ENCODE data around the gene NPY.
"Not testable (repeated sequence)": the region's sequence is repeated elsewhere in the genome, so short reads cannot be mapped to it uniquely, and the experiment has no call there.

The NPY gene

GRCh38 chr7:24283897-24284698 lies at the start of gene NPY:
Gene NPY, plus strand, starts transcription at chr7:24284190. Its CDS starts 1,051 bp downstream, at chr7:24285241.
- H3K4me3 Mint-ChIP-seq = peak within 1 kb of the TSS; percentile 83
- no peaks in the 10 kb centered on the region for H3K9me3 Mint-ChIP-seq (ENCODE audit: low read depth)
- H3K27ac Mint-ChIP-seq = no peak within 1 kb of the TSS
- peaks cover 29% of the 10 kb centered on the region for H3K27me3 Mint-ChIP-seq
- peaks cover 16% of the 10 kb centered on the region for H3K4me1 Mint-ChIP-seq (ENCODE audit: low read depth)
- no peaks in the 10 kb centered on the region for H3K36me3 Mint-ChIP-seq

- Mint-ChIP-seq H3K27me3 (peaks cover 14% of the 10 kb centered on the region), H3K4me3 (no peak overlapping the region), H3K9me3 (ENCODE audit: low read depth) (no peaks in the 10 kb centered on the region), H3K36me3 (no peaks in the 10 kb centered on the region), H3K4me1 (ENCODE audit: low read depth) (no peaks in the 10 kb centered on the region), H3K27ac (no peak overlapping the region)
These were observed 44.7 kb upstream of the NPY start for GRCh38 chr7:24239260-24239659.

GRCh38 chr7:24241206-24241605 lies 42.8 kb upstream of the NPY start:
- Mint-ChIP-seq H3K9me3 (ENCODE audit: low read depth) (no peaks in the 10 kb centered on the region), H3K27me3 (peaks cover 9% of the 10 kb centered on the region), H3K27ac (no peak overlapping the region), H3K36me3 (no peaks in the 10 kb centered on the region), H3K4me3 (no peak overlapping the region), H3K4me1 (ENCODE audit: low read depth) (no peaks in the 10 kb centered on the region)

- Mint-ChIP-seq H3K36me3 (peaks cover 2% of the 10 kb centered on the region), H3K9me3 (ENCODE audit: low read depth) (no peaks in the 10 kb centered on the region), H3K4me1 (ENCODE audit: low read depth) (no peaks in the 10 kb centered on the region), H3K27me3 (peaks cover 4% of the 10 kb centered on the region), H3K27ac (no peak overlapping the region), H3K4me3 (no peak overlapping the region)
These were observed 39.4 kb upstream of the NPY start for GRCh38 chr7:24244554-24244953.

GRCh38 chr7:24245362-24245761 lies 38.6 kb upstream of the NPY start:
- H3K27me3 Mint-ChIP-seq = peaks cover 4% of the 10 kb centered on the region
- peaks cover 5% of the 10 kb centered on the region for H3K36me3 Mint-ChIP-seq
- H3K4me3 Mint-ChIP-seq = no peak overlapping the region
- H3K27ac Mint-ChIP-seq = no peak overlapping the region
- no peaks in the 10 kb centered on the region for H3K4me1 Mint-ChIP-seq (ENCODE audit: low read depth)
- H3K9me3 Mint-ChIP-seq (ENCODE audit: low read depth) = peaks cover 4% of the 10 kb centered on the region

GRCh38 chr7:24249266-24249665 lies 34.7 kb upstream of the NPY start:
- Mint-ChIP-seq H3K4me1 (ENCODE audit: low read depth) (peaks cover 9% of the 10 kb centered on the region), H3K27ac (no peak overlapping the region), H3K36me3 (peaks cover 8% of the 10 kb centered on the region), H3K4me3 (no peak overlapping the region), H3K9me3 (ENCODE audit: low read depth) (peaks cover 12% of the 10 kb centered on the region), H3K27me3 (peaks cover 2% of the 10 kb centered on the region)

GRCh38 chr7:24251568-24251967 lies 32.4 kb upstream of the NPY start:
- peaks cover 2% of the 10 kb centered on the region for H3K27me3 Mint-ChIP-seq
- H3K27ac Mint-ChIP-seq = no peak overlapping the region
- H3K36me3 Mint-ChIP-seq = peaks cover 11% of the 10 kb centered on the region
- peaks cover 12% of the 10 kb centered on the region for H3K9me3 Mint-ChIP-seq (ENCODE audit: low read depth)
- H3K4me3 Mint-ChIP-seq = no peak overlapping the region
- H3K4me1 Mint-ChIP-seq (ENCODE audit: low read depth) = peaks cover 27% of the 10 kb centered on the region

- no peak overlapping the region for H3K27ac Mint-ChIP-seq
- H3K4me1 Mint-ChIP-seq (ENCODE audit: low read depth) = peaks cover 27% of the 10 kb centered on the region
- peaks cover 9% of the 10 kb centered on the region for H3K9me3 Mint-ChIP-seq (ENCODE audit: low read depth)
- H3K36me3 Mint-ChIP-seq = peaks cover 7% of the 10 kb centered on the region
- peaks cover 4% of the 10 kb centered on the region for H3K27me3 Mint-ChIP-seq
- no peak overlapping the region for H3K4me3 Mint-ChIP-seq
These were observed 28.9 kb upstream of the NPY start for GRCh38 chr7:24255139-24255538.

GRCh38 chr7:24258324-24258723 lies 25.7 kb upstream of the NPY start:
- H3K36me3 Mint-ChIP-seq; H3K27ac Mint-ChIP-seq; H3K9me3 Mint-ChIP-seq (ENCODE audit: low read depth); H3K27me3 Mint-ChIP-seq; H3K4me3 Mint-ChIP-seq: not testable (repeated sequence)
- peaks cover 24% of the 10 kb centered on the region for H3K4me1 Mint-ChIP-seq (ENCODE audit: low read depth)

GRCh38 chr7:24271938-24272337 lies 12.1 kb upstream of the NPY start:
- Mint-ChIP-seq H3K27me3 (peaks cover 5% of the 10 kb centered on the region), H3K36me3 (no peaks in the 10 kb centered on the region), H3K27ac (no peak overlapping the region), H3K4me3 (no peak overlapping the region), H3K9me3 (ENCODE audit: low read depth) (no peaks in the 10 kb centered on the region), H3K4me1 (ENCODE audit: low read depth) (no peaks in the 10 kb centered on the region)

- Mint-ChIP-seq H3K27me3 (peaks cover 17% of the 10 kb centered on the region), H3K27ac (no peak overlapping the region)
These were observed 4.5 kb upstream of the NPY start for GRCh38 chr7:24279512-24279911.

GRCh38 chr7:24283554-24283896 lies 465 bp upstream of the NPY start:
- Mint-ChIP-seq H3K36me3 (no peaks in the 10 kb centered on the region), H3K27me3 (peaks cover 27% of the 10 kb centered on the region), H3K9me3 (ENCODE audit: low read depth) (no peaks in the 10 kb centered on the region)

More at GRCh38 chr7:24279512-24279911, 4.5 kb upstream of the NPY start:
- Mint-ChIP-seq H3K9me3 (ENCODE audit: low read depth) (no peaks in the 10 kb centered on the region), H3K36me3 (no peaks in the 10 kb centered on the region), H3K4me1 (ENCODE audit: low read depth) (peaks cover 7% of the 10 kb centered on the region), H3K4me3 (no peak overlapping the region)

GRCh38 chr7:24284699-24285506 lies 913 bp downstream of the NPY start:
- no peaks in the 10 kb centered on the region for H3K36me3 Mint-ChIP-seq
- H3K27me3 Mint-ChIP-seq = peaks cover 33% of the 10 kb centered on the region
- no peaks in the 10 kb centered on the region for H3K9me3 Mint-ChIP-seq (ENCODE audit: low read depth)
- H3K4me1 Mint-ChIP-seq (ENCODE audit: low read depth) = peaks cover 19% of the 10 kb centered on the region
- peak overlapping the region; percentile 63 for H3K4me3 Mint-ChIP-seq
- no peak overlapping the region for H3K27ac Mint-ChIP-seq

More at GRCh38 chr7:24283554-24283896, 465 bp upstream of the NPY start:
- Mint-ChIP-seq H3K4me1 (ENCODE audit: low read depth) (peaks cover 16% of the 10 kb centered on the region), H3K4me3 (peak overlapping the region; percentile 83), H3K27ac (no peak overlapping the region)

GRCh38 chr7:24290004-24290641 lies 6.1 kb downstream of the NPY start:
- no peaks in the 10 kb centered on the region for H3K9me3 Mint-ChIP-seq (ENCODE audit: low read depth)
- H3K36me3 Mint-ChIP-seq = no peaks in the 10 kb centered on the region
- H3K4me3 Mint-ChIP-seq = no peak overlapping the region
- H3K4me1 Mint-ChIP-seq (ENCODE audit: low read depth) = peaks cover 14% of the 10 kb centered on the region
- H3K27ac Mint-ChIP-seq = no peak overlapping the region
- peaks cover 26% of the 10 kb centered on the region for H3K27me3 Mint-ChIP-seq

GRCh38 chr7:24291271-24291670 lies 7.3 kb downstream of the NPY start:
- no peaks in the 10 kb centered on the region for H3K9me3 Mint-ChIP-seq (ENCODE audit: low read depth)
- H3K4me1 Mint-ChIP-seq (ENCODE audit: low read depth) = peaks cover 9% of the 10 kb centered on the region
- no peaks in the 10 kb centered on the region for H3K36me3 Mint-ChIP-seq
- peaks cover 20% of the 10 kb centered on the region for H3K27me3 Mint-ChIP-seq
- no peak overlapping the region for H3K27ac Mint-ChIP-seq
- no peak overlapping the region for H3K4me3 Mint-ChIP-seq

Measured in activated naive CD8-positive, alpha-beta T cell (primary cell).